ENCODE results near the gene PAK6. TPM values are rescaled to one million over a fixed set of nuclear protein-coding genes. Genes with fewer than 3 reads are reported as not detected.

Gene PAK6
- total and polyA plus RNA-seq, 9 of the 15 experiments (the other 6 are each of a cell fraction or from before 2014, with no cell fraction given): 0.03 to 0.74 (median 0.16) TPM; not detected in 2

GRCh38 chr15:40282147-40282868, 43.4 kb downstream of the PAK6 start (continued):
- TF ChIP-seq ZNF449 (CRISPR knock-in tag; IDR thresholded peaks at IDR 0.05): no peak
- TF ChIP-seq ZNF197 (CRISPR knock-in tag; IDR thresholded peaks at IDR 0.05; ENCODE audit: low read depth): no peak
- TF ChIP-seq ZNF224 (CRISPR knock-in tag; IDR thresholded peaks at IDR 0.05): no peak
- TF ChIP-seq SIN3A (IDR thresholded peaks at IDR 0.05; ENCODE audit: borderline replicate concordance in 2 of 2, control insufficient read depth in 1 of 2, low read depth in 2 of 2, low read length in 2 of 2): no peak
- no peak for TF ChIP-seq SAFB2 (IDR thresholded peaks at IDR 0.05; ENCODE audit: borderline replicate concordance, low read depth, low read length, severe bottlenecking)
- no peak for TF ChIP-seq NCOA2 (IDR thresholded peaks at IDR 0.05; ENCODE audit: partially characterized antibody in 2 of 2)
- TF ChIP-seq, protein P1, sequence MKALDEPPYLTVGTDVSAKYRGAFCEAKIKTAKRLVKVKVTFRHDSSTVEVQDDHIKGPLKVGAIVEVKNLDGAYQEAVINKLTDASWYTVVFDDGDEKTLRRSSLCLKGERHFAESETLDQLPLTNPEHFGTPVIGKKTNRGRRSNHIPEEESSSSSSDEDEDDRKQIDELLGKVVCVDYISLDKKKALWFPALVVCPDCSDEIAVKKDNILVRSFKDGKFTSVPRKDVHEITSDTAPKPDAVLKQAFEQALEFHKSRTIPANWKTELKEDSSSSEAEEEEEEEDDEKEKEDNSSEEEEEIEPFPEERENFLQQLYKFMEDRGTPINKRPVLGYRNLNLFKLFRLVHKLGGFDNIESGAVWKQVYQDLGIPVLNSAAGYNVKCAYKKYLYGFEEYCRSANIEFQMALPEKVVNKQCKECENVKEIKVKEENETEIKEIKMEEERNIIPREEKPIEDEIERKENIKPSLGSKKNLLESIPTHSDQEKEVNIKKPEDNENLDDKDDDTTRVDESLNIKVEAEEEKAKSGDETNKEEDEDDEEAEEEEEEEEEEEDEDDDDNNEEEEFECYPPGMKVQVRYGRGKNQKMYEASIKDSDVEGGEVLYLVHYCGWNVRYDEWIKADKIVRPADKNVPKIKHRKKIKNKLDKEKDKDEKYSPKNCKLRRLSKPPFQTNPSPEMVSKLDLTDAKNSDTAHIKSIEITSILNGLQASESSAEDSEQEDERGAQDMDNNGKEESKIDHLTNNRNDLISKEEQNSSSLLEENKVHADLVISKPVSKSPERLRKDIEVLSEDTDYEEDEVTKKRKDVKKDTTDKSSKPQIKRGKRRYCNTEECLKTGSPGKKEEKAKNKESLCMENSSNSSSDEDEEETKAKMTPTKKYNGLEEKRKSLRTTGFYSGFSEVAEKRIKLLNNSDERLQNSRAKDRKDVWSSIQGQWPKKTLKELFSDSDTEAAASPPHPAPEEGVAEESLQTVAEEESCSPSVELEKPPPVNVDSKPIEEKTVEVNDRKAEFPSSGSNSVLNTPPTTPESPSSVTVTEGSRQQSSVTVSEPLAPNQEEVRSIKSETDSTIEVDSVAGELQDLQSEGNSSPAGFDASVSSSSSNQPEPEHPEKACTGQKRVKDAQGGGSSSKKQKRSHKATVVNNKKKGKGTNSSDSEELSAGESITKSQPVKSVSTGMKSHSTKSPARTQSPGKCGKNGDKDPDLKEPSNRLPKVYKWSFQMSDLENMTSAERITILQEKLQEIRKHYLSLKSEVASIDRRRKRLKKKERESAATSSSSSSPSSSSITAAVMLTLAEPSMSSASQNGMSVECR (CRISPR knock-in tag; IDR thresholded peaks at IDR 0.05): peak; percentile 86
- TF ChIP-seq KLF10 (CRISPR knock-in tag; IDR thresholded peaks at IDR 0.05): no peak
- TF ChIP-seq MBD2 (IDR thresholded peaks at IDR 0.05; ENCODE audit: borderline replicate concordance, low read depth): no peak
- TF ChIP-seq GTF2F1 (IDR thresholded peaks at IDR 0.05; ENCODE audit: low read depth, low read length): no peak
- no peak for TF ChIP-seq BMI1 (IDR thresholded peaks at IDR 0.05; ENCODE audit: low read length)
- no peak for TF ChIP-seq ZNF436 (CRISPR knock-in tag; IDR thresholded peaks at IDR 0.05)
- TF ChIP-seq HLTF (IDR thresholded peaks at IDR 0.05): no peak
- TF ChIP-seq KHSRP (IDR thresholded peaks at IDR 0.05): no peak
- TF ChIP-seq CGGBP1 (CRISPR knock-in tag; IDR thresholded peaks at IDR 0.05): no peak
- peak; percentile 73 for TF ChIP-seq KDM2B (CRISPR knock-in tag; IDR thresholded peaks at IDR 0.05)
- no peak for TF ChIP-seq MIER1 (IDR thresholded peaks at IDR 0.05; ENCODE audit: low read depth)
- TF ChIP-seq, protein P2, sequence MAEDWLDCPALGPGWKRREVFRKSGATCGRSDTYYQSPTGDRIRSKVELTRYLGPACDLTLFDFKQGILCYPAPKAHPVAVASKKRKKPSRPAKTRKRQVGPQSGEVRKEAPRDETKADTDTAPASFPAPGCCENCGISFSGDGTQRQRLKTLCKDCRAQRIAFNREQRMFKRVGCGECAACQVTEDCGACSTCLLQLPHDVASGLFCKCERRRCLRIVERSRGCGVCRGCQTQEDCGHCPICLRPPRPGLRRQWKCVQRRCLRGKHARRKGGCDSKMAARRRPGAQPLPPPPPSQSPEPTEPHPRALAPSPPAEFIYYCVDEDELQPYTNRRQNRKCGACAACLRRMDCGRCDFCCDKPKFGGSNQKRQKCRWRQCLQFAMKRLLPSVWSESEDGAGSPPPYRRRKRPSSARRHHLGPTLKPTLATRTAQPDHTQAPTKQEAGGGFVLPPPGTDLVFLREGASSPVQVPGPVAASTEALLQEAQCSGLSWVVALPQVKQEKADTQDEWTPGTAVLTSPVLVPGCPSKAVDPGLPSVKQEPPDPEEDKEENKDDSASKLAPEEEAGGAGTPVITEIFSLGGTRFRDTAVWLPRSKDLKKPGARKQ (CRISPR knock-in tag; IDR thresholded peaks at IDR 0.05): no peak
- no peak for TF ChIP-seq SMAD3 (CRISPR knock-in tag; conservative IDR thresholded peaks at IDR 0.05)
- no peak for TF ChIP-seq PML (IDR thresholded peaks at IDR 0.05; ENCODE audit: low read length)
- TF ChIP-seq ELF2 (CRISPR knock-in tag; IDR thresholded peaks at IDR 0.05): no peak
- TF ChIP-seq RFX5 (IDR thresholded peaks at IDR 0.05; ENCODE audit: low read depth, low read length): no peak

All from K562 (cell line).